MCF 10A (cell line): Measurements from ENCODE around the gene MSI2. TPM values are rescaled to one million over a fixed set of nuclear protein-coding genes. Genes with fewer than 3 reads are reported as not detected.

Experiments used
- BruUV-seq: library from RNA; stranded (reverse); fragments of 400-500 nt; replicated peaks from 2 replicates; lab custom pipeline; 2021; lab: Mats Ljungman, UMichigan
- CTCF ChIA-PET: fragments of 300-600 bp; sonication (Branson Sonifier 250); formaldehyde crosslinking; extraction: SDS; loops from one replicate; lab custom pipeline; 2021; ENCODE audit warnings: antibody characterized with exemption, inconsistent platforms; lab: Yijun Ruan, JAX
- POLR2A ChIA-PET: fragments of 300-600, 350-650 bp; sonication (Branson Sonifier 250); formaldehyde crosslinking; extraction: SDS; loops from one replicate; lab custom pipeline; 2020; ENCODE audit warnings: antibody characterized with exemption, inconsistent platforms; lab: Yijun Ruan, JAX
- DNase-seq: peaks from one replicate; pipeline ENCODE4 v3.0.0-alpha.2; 2018; ENCODE audit not compliant: unreplicated experiment
- H3K27ac Mint-ChIP-seq: one replicate; pipeline ENCODE4 v1.8.0; 2022; ENCODE audit warnings: mild to moderate bottlenecking, low read depth, mixed read lengths; ENCODE audit not compliant: unreplicated experiment
- H3K27me3 Mint-ChIP-seq: one replicate; pipeline ENCODE4 v1.8.0; 2022; ENCODE audit warnings: mixed read lengths; ENCODE audit not compliant: insufficient read depth, unreplicated experiment
- H3K36me3 Mint-ChIP-seq: one replicate; pipeline ENCODE4 v1.8.0; 2022; ENCODE audit warnings: mild to moderate bottlenecking, moderate library complexity, mixed read lengths; ENCODE audit not compliant: insufficient read depth, unreplicated experiment
- H3K4me1 Mint-ChIP-seq: one replicate; pipeline ENCODE4 v1.8.0; 2022; ENCODE audit warnings: mixed read lengths; ENCODE audit not compliant: insufficient read depth, unreplicated experiment
- H3K4me3 Mint-ChIP-seq: one replicate; pipeline ENCODE4 v1.8.0; 2022; ENCODE audit warnings: mild to moderate bottlenecking, moderate library complexity, mixed read lengths; ENCODE audit not compliant: unreplicated experiment
- H3K9me3 Mint-ChIP-seq: one replicate; pipeline ENCODE4 v1.8.0; 2022; ENCODE audit warnings: mixed read lengths; ENCODE audit not compliant: unreplicated experiment
- CTCF ChIP-seq: fragments of 200-600 bp; IDR thresholded peaks from one replicate; pipeline ENCODE4 v1.8.0; 2022; ENCODE audit warnings: antibody characterized with exemption, mild to moderate bottlenecking; ENCODE audit not compliant: unreplicated experiment
- intact Hi-C: fragments of 100-400 bp; cut with micrococcal nuclease; formaldehyde crosslinking; loops from 2 replicates; pipeline ENCODE4 v1.14.1; 2022
- total RNA-seq: library from RNA; stranded (reverse); gene quantifications from 2 replicates; pipeline ENCODE4 v1.2.3, GENCODE V29; 2022

Gene MSI2
- total RNA-seq, 1 experiment from 2014 or later = 60.6 TPM

GRCh38 chr17:57603978-57604377, 347.7 kb downstream of the MSI2 start:
- no peak for TF ChIP-seq CTCF
- H3K4me3 Mint-ChIP-seq = no peak overlapping the region
- no peaks in the 10 kb centered on the region for H3K27me3 Mint-ChIP-seq
- H3K9me3 Mint-ChIP-seq = no peaks in the 10 kb centered on the region
- no peak for DNase-seq
- H3K4me1 Mint-ChIP-seq = peaks cover 18% of the 10 kb centered on the region
- H3K27ac Mint-ChIP-seq = peak overlapping the region; percentile 19
- intact Hi-C loops = no loop called here
- CTCF ChIA-PET = no interaction called here
- H3K36me3 Mint-ChIP-seq = peaks cover 31% of the 10 kb centered on the region
- POLR2A ChIA-PET = interaction anchor here (0.7 kb wide), 1 partner anchor 79 kb away, joined by 3 read pairs; no protein-coding TSS in a partner anchor
- no TSS peak for BruUV-seq

GRCh38 chr17:57604771-57605674, 348.7 kb downstream of the MSI2 start:
- Mint-ChIP-seq H3K27me3 (no peaks in the 10 kb centered on the region), H3K36me3 (peaks cover 31% of the 10 kb centered on the region), H3K9me3 (no peaks in the 10 kb centered on the region), H3K4me1 (peaks cover 18% of the 10 kb centered on the region), H3K27ac (no peak overlapping the region), H3K4me3 (no peak overlapping the region)
- no TSS peak for BruUV-seq
- ChIA-PET POLR2A (interaction anchor here (0.7 kb wide), 1 partner anchor 80 kb away, joined by 3 read pairs; no protein-coding TSS in a partner anchor), CTCF (interaction anchor here (0.7 to 1.2 kb wide), 4 partner anchors 27 to 534 kb away, joined by 3 to 5 read pairs (median 4); no protein-coding TSS in a partner anchor)
- intact Hi-C loops = no loop called here
- DNase-seq = no peak
- TF ChIP-seq CTCF = no peak

GRCh38 chr17:57605675-57606105, 349.4 kb downstream of the MSI2 start:
- CTCF ChIA-PET = interaction anchor here (0.7 to 3.0 kb wide), 4 partner anchors 7 to 533 kb away, joined by 3 to 16 read pairs (median 4); no protein-coding TSS in a partner anchor
- no peak for TF ChIP-seq CTCF
- intact Hi-C loops = no loop called here
- no TSS peak for BruUV-seq
- POLR2A ChIA-PET = no interaction called here
- Mint-ChIP-seq H3K4me1 (peaks cover 18% of the 10 kb centered on the region), H3K4me3 (no peak overlapping the region), H3K9me3 (no peaks in the 10 kb centered on the region), H3K27me3 (no peaks in the 10 kb centered on the region), H3K27ac (no peak overlapping the region), H3K36me3 (peaks cover 31% of the 10 kb centered on the region)
- DNase-seq = no peak
